Neural cell (in vitro differentiated cells): ENCODE data around the gene TFAM.

Experiments
- POLR2AphosphoS5 ChIP-seq: IDR thresholded peaks from 2 replicates; pipeline ENCODE4 v1.6.1; 2012
- RAD21 ChIP-seq: fragments of 450-650 bp; conservative IDR thresholded peaks from 2 replicates; pipeline ENCODE4 v1.6.1; 2014; ENCODE audit warnings: antibody characterized with exemption, mild to moderate bottlenecking, moderate library complexity
- SMC3 ChIP-seq: fragments of 450-650 bp; conservative IDR thresholded peaks from 2 replicates; pipeline ENCODE4 v1.6.1; 2014; ENCODE audit warnings: antibody characterized with exemption, mild to moderate bottlenecking, moderate library complexity; ENCODE audit not compliant: poor library complexity
- TAF1 ChIP-seq: IDR thresholded peaks from 2 replicates; pipeline ENCODE4 v1.6.1; 2012; ENCODE audit warnings: low read depth
- TF ChIP-seq, protein P1 (sequence below): fragments of 450-650 bp; IDR thresholded peaks from 2 replicates; pipeline ENCODE4 v1.5.1; 2014; ENCODE audit warnings: antibody characterized with exemption, mild to moderate bottlenecking, moderate library complexity; ENCODE audit not compliant: poor library complexity, severe bottlenecking
- TF ChIP-seq, protein P2 (sequence below): IDR thresholded peaks from 2 replicates; pipeline ENCODE4 v1.6.1; 2012; ENCODE audit warnings: borderline replicate concordance

GRCh38 chr10:58361353-58361752 lies 23.9 kb upstream of the TFAM start:
- TF ChIP-seq, protein P1, sequence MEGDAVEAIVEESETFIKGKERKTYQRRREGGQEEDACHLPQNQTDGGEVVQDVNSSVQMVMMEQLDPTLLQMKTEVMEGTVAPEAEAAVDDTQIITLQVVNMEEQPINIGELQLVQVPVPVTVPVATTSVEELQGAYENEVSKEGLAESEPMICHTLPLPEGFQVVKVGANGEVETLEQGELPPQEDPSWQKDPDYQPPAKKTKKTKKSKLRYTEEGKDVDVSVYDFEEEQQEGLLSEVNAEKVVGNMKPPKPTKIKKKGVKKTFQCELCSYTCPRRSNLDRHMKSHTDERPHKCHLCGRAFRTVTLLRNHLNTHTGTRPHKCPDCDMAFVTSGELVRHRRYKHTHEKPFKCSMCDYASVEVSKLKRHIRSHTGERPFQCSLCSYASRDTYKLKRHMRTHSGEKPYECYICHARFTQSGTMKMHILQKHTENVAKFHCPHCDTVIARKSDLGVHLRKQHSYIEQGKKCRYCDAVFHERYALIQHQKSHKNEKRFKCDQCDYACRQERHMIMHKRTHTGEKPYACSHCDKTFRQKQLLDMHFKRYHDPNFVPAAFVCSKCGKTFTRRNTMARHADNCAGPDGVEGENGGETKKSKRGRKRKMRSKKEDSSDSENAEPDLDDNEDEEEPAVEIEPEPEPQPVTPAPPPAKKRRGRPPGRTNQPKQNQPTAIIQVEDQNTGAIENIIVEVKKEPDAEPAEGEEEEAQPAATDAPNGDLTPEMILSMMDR, result no peak
- TF ChIP-seq SMC3 (no peak), RAD21 (no peak), TAF1 (no peak), POLR2AphosphoS5 (no peak)
- TF ChIP-seq, protein P2, sequence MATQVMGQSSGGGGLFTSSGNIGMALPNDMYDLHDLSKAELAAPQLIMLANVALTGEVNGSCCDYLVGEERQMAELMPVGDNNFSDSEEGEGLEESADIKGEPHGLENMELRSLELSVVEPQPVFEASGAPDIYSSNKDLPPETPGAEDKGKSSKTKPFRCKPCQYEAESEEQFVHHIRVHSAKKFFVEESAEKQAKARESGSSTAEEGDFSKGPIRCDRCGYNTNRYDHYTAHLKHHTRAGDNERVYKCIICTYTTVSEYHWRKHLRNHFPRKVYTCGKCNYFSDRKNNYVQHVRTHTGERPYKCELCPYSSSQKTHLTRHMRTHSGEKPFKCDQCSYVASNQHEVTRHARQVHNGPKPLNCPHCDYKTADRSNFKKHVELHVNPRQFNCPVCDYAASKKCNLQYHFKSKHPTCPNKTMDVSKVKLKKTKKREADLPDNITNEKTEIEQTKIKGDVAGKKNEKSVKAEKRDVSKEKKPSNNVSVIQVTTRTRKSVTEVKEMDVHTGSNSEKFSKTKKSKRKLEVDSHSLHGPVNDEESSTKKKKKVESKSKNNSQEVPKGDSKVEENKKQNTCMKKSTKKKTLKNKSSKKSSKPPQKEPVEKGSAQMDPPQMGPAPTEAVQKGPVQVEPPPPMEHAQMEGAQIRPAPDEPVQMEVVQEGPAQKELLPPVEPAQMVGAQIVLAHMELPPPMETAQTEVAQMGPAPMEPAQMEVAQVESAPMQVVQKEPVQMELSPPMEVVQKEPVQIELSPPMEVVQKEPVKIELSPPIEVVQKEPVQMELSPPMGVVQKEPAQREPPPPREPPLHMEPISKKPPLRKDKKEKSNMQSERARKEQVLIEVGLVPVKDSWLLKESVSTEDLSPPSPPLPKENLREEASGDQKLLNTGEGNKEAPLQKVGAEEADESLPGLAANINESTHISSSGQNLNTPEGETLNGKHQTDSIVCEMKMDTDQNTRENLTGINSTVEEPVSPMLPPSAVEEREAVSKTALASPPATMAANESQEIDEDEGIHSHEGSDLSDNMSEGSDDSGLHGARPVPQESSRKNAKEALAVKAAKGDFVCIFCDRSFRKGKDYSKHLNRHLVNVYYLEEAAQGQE, result no peak
